ENCODE results near the gene GGCX.

DNA sequence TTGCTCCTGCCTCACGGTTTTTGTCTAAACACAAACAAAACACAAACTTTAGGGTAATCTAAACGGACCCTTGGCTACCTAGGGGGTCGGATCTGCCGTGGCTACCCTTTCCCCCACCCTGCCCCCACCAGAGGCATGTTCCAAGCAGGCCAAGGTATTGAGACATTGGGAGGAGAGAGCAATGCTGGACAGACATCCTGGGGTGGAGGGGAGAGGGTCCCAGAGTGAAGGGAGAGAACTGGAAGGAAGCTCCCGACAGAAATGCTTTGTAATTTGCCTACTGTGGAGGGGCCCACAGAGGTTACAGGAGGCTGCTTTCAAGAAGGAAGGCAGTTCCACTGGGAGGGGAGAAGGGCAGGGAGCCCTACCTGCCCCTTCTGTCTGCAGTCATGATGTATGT, 36.3 kb downstream of the GGCX start:
- no peak for TF ChIP-seq POLR2A (IDR thresholded peaks at IDR 0.05)
- TF ChIP-seq CTCF (IDR thresholded peaks at IDR 0.05): no peak
